ENCODE data around the gene MTCL3.

The MTCL3 gene

DNA sequence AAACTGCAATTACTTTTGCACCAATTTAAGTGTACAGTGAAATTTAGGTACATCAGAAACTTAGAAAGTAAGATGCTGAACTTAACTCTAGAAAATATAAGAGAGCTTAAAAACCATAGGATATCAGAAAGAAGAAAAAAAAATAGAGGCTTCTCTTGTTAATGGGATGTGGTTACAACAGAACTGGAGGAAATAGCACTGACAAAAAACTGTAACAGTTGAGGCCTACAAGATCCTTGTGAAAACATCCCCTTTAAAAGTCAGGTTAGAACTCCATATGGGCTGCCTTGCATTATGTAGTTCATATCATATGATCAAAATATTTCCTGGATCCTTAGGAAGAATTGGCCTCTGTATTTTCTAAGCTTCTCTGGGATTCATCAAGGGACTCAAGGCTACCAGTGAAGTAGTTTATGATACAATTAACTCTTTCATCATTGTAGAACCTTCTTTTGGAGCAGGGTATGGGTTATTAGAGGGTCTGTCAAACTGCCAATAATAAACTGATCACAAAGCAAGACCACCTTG lies 24.8 kb downstream of the MTCL3 start:
- H3K9ac ChIP-seq, result no peak overlapping the region
- no peaks in the 10 kb centered on the region for H4K20me1 ChIP-seq
- no peak for TF ChIP-seq Cebpa-rat (IDR thresholded peaks at IDR 0.05)
- no peaks in the 10 kb centered on the region for H3K36me3 ChIP-seq
- no peaks in the 10 kb centered on the region for H3K27me3 ChIP-seq
- H3K4me2 ChIP-seq, result no peak overlapping the region
- H3K4me1 ChIP-seq, result no peaks in the 10 kb centered on the region
- H3K4me3 ChIP-seq, result no peak overlapping the region
- no peak overlapping the region for H3K27ac ChIP-seq
- H3K9me3 ChIP-seq, result peaks cover 13% of the 10 kb centered on the region

DNA sequence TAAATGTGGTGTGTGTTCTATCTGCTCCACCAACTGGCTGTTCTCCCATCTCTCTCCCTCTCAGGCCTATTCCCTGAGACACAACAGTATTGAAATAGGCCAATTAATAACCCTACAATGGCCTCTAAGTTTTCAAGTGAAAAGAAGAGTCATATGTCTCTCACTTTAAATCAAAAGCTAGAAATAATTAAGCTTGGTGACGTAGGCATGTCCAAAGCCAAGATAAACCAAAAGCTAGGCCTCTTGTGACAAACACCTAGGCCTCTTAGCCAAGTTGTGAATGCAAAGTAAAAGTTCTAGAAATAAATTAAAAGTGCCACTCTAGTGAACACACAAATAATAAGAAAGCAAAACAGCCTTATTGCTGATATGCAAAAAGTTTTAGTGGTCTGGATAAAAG lies 29.9 kb downstream of the MTCL3 start:
- H3K4me3 ChIP-seq, result no peak overlapping the region
- peaks cover 13% of the 10 kb centered on the region for H3K9me3 ChIP-seq
- H3K9ac ChIP-seq, result no peak overlapping the region
- H3K27ac ChIP-seq, result no peak overlapping the region
- no peak overlapping the region for H3K4me2 ChIP-seq
- H3K27me3 ChIP-seq, result no peaks in the 10 kb centered on the region
- TF ChIP-seq Cebpa-rat (IDR thresholded peaks at IDR 0.05), result no peak
- H3K36me3 ChIP-seq, result no peaks in the 10 kb centered on the region
- H4K20me1 ChIP-seq, result no peaks in the 10 kb centered on the region
- peaks cover under 1% of the 10 kb centered on the region; the same call in 1 of the 2 replicates for H3K4me1 ChIP-seq

GRCh38 chr6:127486934-127487333 lies 32.2 kb downstream of the MTCL3 start:
- TF ChIP-seq Cebpa-rat (IDR thresholded peaks at IDR 0.05), result no peak
- H3K4me3 ChIP-seq, result no peak overlapping the region
- H3K27ac ChIP-seq, result no peak overlapping the region
- H3K36me3 ChIP-seq, result no peaks in the 10 kb centered on the region
- no peaks in the 10 kb centered on the region for H4K20me1 ChIP-seq
- no peak overlapping the region for H3K4me2 ChIP-seq
- no peaks in the 10 kb centered on the region for H3K27me3 ChIP-seq
- peaks cover 13% of the 10 kb centered on the region for H3K9me3 ChIP-seq
- H3K9ac ChIP-seq, result no peak overlapping the region
- peaks cover 6% of the 10 kb centered on the region; the same call in 1 of the 2 replicates for H3K4me1 ChIP-seq

DNA sequence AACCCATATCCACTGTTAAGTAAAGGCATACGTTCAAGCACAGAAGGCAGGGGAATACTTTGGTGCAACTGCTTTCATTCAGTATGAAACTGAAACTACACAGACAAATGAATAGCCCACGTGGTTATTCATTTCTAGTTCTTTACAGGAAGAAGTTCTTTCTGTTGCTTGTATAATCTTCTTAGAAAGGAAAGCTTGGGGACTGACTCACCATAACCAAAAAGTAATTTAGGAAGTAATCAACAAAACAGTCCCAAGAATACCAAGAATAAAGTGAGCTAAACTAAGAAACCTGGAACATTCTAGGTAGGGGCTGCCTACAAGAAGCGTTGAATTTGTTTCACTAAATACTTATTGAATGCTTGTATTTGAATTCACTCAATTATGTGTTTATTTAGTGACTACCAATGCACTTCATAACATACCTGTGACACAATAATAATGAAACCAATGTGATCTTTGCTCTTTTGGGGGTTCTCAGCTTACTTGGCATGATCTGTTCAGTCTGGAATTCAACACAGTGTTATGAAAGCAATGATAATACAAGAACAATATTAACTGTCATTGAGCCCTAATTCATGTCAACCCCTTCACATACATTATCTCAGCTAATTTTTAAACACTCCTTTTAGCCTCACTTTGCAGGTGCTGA lies 34.8 kb downstream of the MTCL3 start:
- no peak overlapping the region for H3K9ac ChIP-seq
- H4K20me1 ChIP-seq, result no peaks in the 10 kb centered on the region
- no peak overlapping the region for H3K27ac ChIP-seq
- TF ChIP-seq Cebpa-rat (IDR thresholded peaks at IDR 0.05), result no peak
- no peaks in the 10 kb centered on the region for H3K36me3 ChIP-seq
- peaks cover 6% of the 10 kb centered on the region; the same call in 1 of the 2 replicates for H3K4me1 ChIP-seq
- H3K4me3 ChIP-seq, result no peak overlapping the region
- no peaks in the 10 kb centered on the region for H3K27me3 ChIP-seq
- no peaks in the 10 kb centered on the region for H3K9me3 ChIP-seq
- peak overlapping the region; percentile 53 for H3K4me2 ChIP-seq

GRCh38 chr6:127483399-127484055 lies 35.6 kb downstream of the MTCL3 start:
- Histone ChIP-seq H3K4me1 (peaks cover 6% of the 10 kb centered on the region; the same call in 1 of the 2 replicates), H3K9ac (no peak overlapping the region), H3K9me3 (no peaks in the 10 kb centered on the region), H3K27ac (no peak overlapping the region), H3K4me3 (no peak overlapping the region), H4K20me1 (no peaks in the 10 kb centered on the region), H3K36me3 (no peaks in the 10 kb centered on the region), H3K4me2 (peak overlapping the region; percentile 53), H3K27me3 (no peaks in the 10 kb centered on the region)
- TF ChIP-seq Cebpa-rat (IDR thresholded peaks at IDR 0.05), result no peak

- Histone ChIP-seq H3K4me3 (no peak overlapping the region), H3K9ac (no peak overlapping the region), H3K4me1 (peaks cover 6% of the 10 kb centered on the region; the same call in 1 of the 2 replicates), H4K20me1 (no peaks in the 10 kb centered on the region), H3K4me2 (no peak overlapping the region), H3K27me3 (no peaks in the 10 kb centered on the region), H3K27ac (no peak overlapping the region), H3K9me3 (no peaks in the 10 kb centered on the region), H3K36me3 (no peaks in the 10 kb centered on the region)
- no peak for TF ChIP-seq Cebpa-rat (IDR thresholded peaks at IDR 0.05)
Measured at GRCh38 chr6:127482325-127482724, 36.8 kb downstream of the MTCL3 start.

DNA sequence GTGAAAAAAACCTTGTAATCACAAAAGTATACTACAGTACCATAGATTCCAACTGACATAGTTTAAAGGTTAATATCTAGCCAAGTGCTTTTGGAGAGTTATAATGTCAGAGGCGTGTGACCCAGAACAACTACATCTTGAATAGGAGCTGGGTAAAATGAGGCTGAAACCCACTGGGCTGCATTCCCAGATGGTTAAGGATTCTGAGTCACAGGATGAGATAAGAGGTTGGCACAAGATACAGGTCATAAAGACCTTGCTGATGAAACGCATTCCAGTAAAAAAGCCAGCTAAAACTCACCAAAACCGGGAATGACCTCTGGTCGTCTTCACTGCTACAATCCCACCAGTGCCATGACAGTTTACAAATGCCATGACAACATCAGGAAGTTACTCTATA lies 37.5 kb downstream of the MTCL3 start:
- Histone ChIP-seq H3K4me2 (no peak overlapping the region), H3K36me3 (no peaks in the 10 kb centered on the region), H3K27ac (no peak overlapping the region), H3K9ac (no peak overlapping the region), H3K27me3 (no peaks in the 10 kb centered on the region), H4K20me1 (no peaks in the 10 kb centered on the region), H3K9me3 (no peaks in the 10 kb centered on the region), H3K4me1 (peaks cover 6% of the 10 kb centered on the region; the same call in 1 of the 2 replicates), H3K4me3 (no peak overlapping the region)
- no peak for TF ChIP-seq Cebpa-rat (IDR thresholded peaks at IDR 0.05)

DNA sequence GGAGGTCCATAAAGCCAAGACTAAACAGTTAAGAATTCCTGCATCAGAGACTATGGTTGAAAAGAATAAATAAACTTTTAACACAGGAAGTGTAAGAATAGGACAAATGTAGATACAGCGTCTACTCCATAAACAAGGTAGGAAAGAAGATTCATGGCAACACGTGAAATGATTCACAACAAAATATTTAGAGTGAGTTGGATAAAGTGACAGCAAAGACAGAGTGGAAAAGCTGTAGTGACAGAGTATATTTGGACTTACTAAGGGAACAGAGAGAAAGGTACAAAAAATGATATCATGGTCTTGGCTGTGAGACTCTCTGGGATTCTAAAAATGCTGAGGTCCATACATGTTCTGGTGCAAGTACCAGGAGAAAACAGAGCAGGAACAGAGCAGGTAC lies 38.0 kb downstream of the MTCL3 start:
- Histone ChIP-seq H3K9ac (no peak overlapping the region), H3K4me1 (peaks cover 6% of the 10 kb centered on the region; the same call in 1 of the 2 replicates), H3K4me2 (no peak overlapping the region), H3K9me3 (peaks cover under 1% of the 10 kb centered on the region; the same call in 1 of the 2 replicates), H3K36me3 (peaks cover under 1% of the 10 kb centered on the region; the same call in 1 of the 2 replicates), H3K27me3 (no peaks in the 10 kb centered on the region), H4K20me1 (no peaks in the 10 kb centered on the region), H3K4me3 (no peak overlapping the region), H3K27ac (no peak overlapping the region)
- TF ChIP-seq Cebpa-rat (IDR thresholded peaks at IDR 0.05), result no peak

DNA sequence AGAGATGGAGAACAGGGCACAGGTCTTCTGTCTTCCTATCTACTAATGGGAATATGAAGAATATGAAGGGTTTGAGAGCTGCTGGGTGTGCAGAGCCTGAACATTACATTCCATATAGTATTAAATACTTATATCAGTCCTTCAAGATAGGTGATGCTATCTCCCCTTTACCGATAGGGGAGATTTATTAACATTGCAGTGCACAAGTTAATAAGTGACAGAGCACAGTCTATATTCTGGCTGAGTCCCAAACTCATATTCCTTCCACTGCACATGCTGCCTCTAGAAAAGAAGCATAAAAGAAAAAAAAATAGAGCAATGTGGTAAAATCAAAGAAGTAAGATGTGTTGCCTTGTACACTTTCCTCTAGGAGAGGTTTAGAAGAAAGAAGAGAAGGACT lies 41.5 kb downstream of the MTCL3 start:
- no peak overlapping the region for H3K9ac ChIP-seq
- no peak for TF ChIP-seq Cebpa-rat (IDR thresholded peaks at IDR 0.05)
- H3K4me3 ChIP-seq, result no peak overlapping the region
- H4K20me1 ChIP-seq, result no peaks in the 10 kb centered on the region
- peaks cover 15% of the 10 kb centered on the region for H3K9me3 ChIP-seq
- no peaks in the 10 kb centered on the region for H3K4me1 ChIP-seq
- no peak overlapping the region for H3K4me2 ChIP-seq
- peaks cover 12% of the 10 kb centered on the region; the same call in 1 of the 2 replicates for H3K36me3 ChIP-seq
- no peaks in the 10 kb centered on the region for H3K27me3 ChIP-seq
- H3K27ac ChIP-seq, result no peak overlapping the region

- H3K4me2 ChIP-seq, result no peak overlapping the region
- H3K9ac ChIP-seq, result no peak overlapping the region
- H3K27me3 ChIP-seq, result no peaks in the 10 kb centered on the region
- H3K4me3 ChIP-seq, result no peak overlapping the region
- no peak overlapping the region for H3K27ac ChIP-seq
- peaks cover 15% of the 10 kb centered on the region for H3K9me3 ChIP-seq
- H4K20me1 ChIP-seq, result no peaks in the 10 kb centered on the region
- H3K36me3 ChIP-seq, result peaks cover 12% of the 10 kb centered on the region; the same call in 1 of the 2 replicates
- no peak for TF ChIP-seq Cebpa-rat (IDR thresholded peaks at IDR 0.05)
- no peaks in the 10 kb centered on the region for H3K4me1 ChIP-seq
Measured at GRCh38 chr6:127475823-127476176, 43.3 kb downstream of the MTCL3 start.

Measured in BLaER1 (cell line).